Measurements from ENCODE around the gene PKDCC.

The PKDCC gene

GRCh38 chr2:42090216-42090615, 42.4 kb downstream of the PKDCC start:
- DNase-seq, result no peak

GRCh38 chr2:42091671-42092070, 43.9 kb downstream of the PKDCC start:
- DNase-seq, result no peak

GRCh38 chr2:42092084-42092996, 44.5 kb downstream of the PKDCC start:
- DNase-seq, result no peak

GRCh38 chr2:42094114-42094513, 46.3 kb downstream of the PKDCC start:
- no peak for DNase-seq

GRCh38 chr2:42095923-42096408, 48.1 kb downstream of the PKDCC start:
- DNase-seq, result no peak

GRCh38 chr2:42096869-42097591, 49.2 kb downstream of the PKDCC start:
- DNase-seq, result no peak

- no peak for DNase-seq
Measured at GRCh38 chr2:42098571-42099437, 51.0 kb downstream of the PKDCC start.

- no peak for DNase-seq
Measured at GRCh38 chr2:42099438-42100173, 51.8 kb downstream of the PKDCC start.

GRCh38 chr2:42100683-42101205, 52.9 kb downstream of the PKDCC start:
- no peak for DNase-seq

- no peak for DNase-seq
Measured at GRCh38 chr2:42101206-42102023, 53.6 kb downstream of the PKDCC start.

GRCh38 chr2:42102024-42102590, 54.3 kb downstream of the PKDCC start:
- no peak for DNase-seq

GRCh38 chr2:42102591-42103450, 55.0 kb downstream of the PKDCC start:
- no peak for DNase-seq

- DNase-seq, result no peak
Measured at GRCh38 chr2:42103829-42104228, 56.0 kb downstream of the PKDCC start.

GRCh38 chr2:42104621-42105020, 56.8 kb downstream of the PKDCC start:
- no peak for DNase-seq

GRCh38 chr2:42105330-42106256, 57.8 kb downstream of the PKDCC start:
- DNase-seq, result no peak

GRCh38 chr2:42106257-42106816, 58.5 kb downstream of the PKDCC start:
- no peak for DNase-seq

- no peak for DNase-seq
Measured at GRCh38 chr2:42107249-42108042, 59.6 kb downstream of the PKDCC start.

Data from GOT3 (cell line).